HFFc6 (cell line): ENCODE measurements around the gene SLC66A2. TPM values are rescaled to one million over a fixed set of nuclear protein-coding genes. Genes with fewer than 3 reads are reported as not detected.

Experiments
- DNase-seq: peaks from one replicate; pipeline ENCODE4 v3.0.0-alpha.2; 2018
- H3K27ac Mint-ChIP-seq: 2 replicates; pipeline ENCODE4 v1.8.0; 2020; ENCODE audit warnings: mild to moderate bottlenecking, mixed read lengths
- H3K27me3 Mint-ChIP-seq: 2 replicates; pipeline ENCODE4 v1.8.0; 2021; ENCODE audit warnings: mild to moderate bottlenecking, moderate library complexity, mixed read lengths; ENCODE audit not compliant: insufficient read depth
- H3K36me3 Mint-ChIP-seq: 2 replicates; pipeline ENCODE4 v1.8.0; 2021; ENCODE audit warnings: low read depth, mixed read lengths
- H3K4me1 Mint-ChIP-seq: 2 replicates; pipeline ENCODE4 v1.8.0; 2020; ENCODE audit warnings: low read depth, mixed read lengths
- H3K4me3 Mint-ChIP-seq: 2 replicates; pipeline ENCODE4 v1.8.0; 2020; ENCODE audit warnings: mild to moderate bottlenecking, moderate library complexity, mixed read lengths
- H3K9me3 Mint-ChIP-seq: 2 replicates; pipeline ENCODE4 v1.8.0; 2020; ENCODE audit warnings: mild to moderate bottlenecking, mixed read lengths
- total RNA-seq, 6 experiments: library from RNA; stranded (reverse); fragmentation: NEBNext Ultra II Directional; extraction: Animal tissue kit (Norgen Biotek cat#: 25700); gene quantifications; 2 replicates in 1 of 6; 3 replicates in 5 of 6; pipeline ENCODE4 v1.2.3, GENCODE V29; 2021
- TF ChIP-seq, protein P1 (sequence below): fragments of 200-600 bp; sonication (generic); IDR thresholded peaks from 2 replicates; pipeline ENCODE4 v1.5.0; 2021; ENCODE audit warnings: antibody characterized with exemption, mild to moderate bottlenecking

The SLC66A2 gene
- total RNA-seq, 6 experiments from 2014 or later, result 26.6 to 41.2 (median 29.9) TPM

DNA sequence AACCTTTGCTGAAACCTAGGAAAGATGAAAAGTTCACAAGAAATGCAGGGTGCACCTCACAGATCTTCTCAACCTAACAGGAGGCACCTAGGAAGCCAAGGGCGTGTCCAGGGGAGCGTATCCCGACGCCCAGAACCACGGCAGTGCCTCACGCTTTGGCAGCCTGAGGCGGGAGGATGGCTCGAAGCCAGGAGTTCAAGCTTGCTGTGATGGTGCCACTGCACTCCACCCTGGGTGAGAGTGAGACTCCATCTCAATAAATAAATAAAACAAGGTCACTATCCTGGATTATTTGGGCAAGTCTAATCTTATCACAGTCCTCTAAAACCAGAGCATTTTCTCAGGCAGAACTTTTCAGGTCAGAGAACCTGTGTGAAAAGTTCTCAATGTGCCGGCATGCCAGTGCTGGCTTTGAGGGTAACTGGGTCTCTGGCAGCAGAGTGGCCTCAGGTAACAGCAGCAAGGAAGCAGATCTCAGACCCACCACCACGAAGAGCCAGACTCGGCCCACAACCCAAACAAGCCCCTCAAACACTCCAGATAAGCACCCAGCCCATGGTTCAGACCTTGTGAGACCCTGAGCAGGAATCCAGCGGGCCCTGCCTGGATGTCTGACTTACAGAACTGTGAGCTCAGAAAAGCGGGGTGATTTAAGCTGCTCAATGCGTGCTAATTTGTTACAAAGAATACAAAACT, 24.7 kb upstream of the SLC66A2 start:
- peaks cover 51% of the 10 kb centered on the region for H3K36me3 Mint-ChIP-seq
- no peak overlapping the region for H3K27ac Mint-ChIP-seq
- H3K4me1 Mint-ChIP-seq, result peaks cover 10% of the 10 kb centered on the region; the same call in 1 of the 2 replicates
- TF ChIP-seq, protein P1, sequence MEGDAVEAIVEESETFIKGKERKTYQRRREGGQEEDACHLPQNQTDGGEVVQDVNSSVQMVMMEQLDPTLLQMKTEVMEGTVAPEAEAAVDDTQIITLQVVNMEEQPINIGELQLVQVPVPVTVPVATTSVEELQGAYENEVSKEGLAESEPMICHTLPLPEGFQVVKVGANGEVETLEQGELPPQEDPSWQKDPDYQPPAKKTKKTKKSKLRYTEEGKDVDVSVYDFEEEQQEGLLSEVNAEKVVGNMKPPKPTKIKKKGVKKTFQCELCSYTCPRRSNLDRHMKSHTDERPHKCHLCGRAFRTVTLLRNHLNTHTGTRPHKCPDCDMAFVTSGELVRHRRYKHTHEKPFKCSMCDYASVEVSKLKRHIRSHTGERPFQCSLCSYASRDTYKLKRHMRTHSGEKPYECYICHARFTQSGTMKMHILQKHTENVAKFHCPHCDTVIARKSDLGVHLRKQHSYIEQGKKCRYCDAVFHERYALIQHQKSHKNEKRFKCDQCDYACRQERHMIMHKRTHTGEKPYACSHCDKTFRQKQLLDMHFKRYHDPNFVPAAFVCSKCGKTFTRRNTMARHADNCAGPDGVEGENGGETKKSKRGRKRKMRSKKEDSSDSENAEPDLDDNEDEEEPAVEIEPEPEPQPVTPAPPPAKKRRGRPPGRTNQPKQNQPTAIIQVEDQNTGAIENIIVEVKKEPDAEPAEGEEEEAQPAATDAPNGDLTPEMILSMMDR, result no peak
- DNase-seq, result no peak
- no peaks in the 10 kb centered on the region; the same call in 1 of the 2 replicates for H3K27me3 Mint-ChIP-seq
- H3K4me3 Mint-ChIP-seq, result no peak overlapping the region
- no peaks in the 10 kb centered on the region for H3K9me3 Mint-ChIP-seq

DNA sequence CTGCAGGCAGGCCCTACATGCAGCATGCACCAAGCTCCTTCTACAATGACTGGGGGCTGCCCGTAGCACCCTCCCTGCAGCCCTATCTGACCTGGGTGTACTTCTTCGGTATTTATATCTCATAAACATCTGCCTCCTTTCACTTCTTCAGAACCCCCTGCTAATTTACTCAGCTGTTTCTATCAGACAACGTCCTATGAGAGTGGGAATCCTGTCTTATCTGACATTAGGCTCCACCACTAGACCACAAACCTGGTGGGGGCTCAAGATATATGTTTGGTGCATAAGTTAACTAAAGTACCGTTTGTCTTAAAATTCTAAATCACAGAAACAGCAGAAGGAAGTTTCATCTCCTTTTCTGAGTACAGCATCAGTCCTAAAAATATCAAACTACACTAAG, 23.6 kb upstream of the SLC66A2 start:
- Mint-ChIP-seq H3K36me3 (peaks cover 55% of the 10 kb centered on the region), H3K4me1 (peaks cover 10% of the 10 kb centered on the region; the same call in 1 of the 2 replicates), H3K4me3 (no peak overlapping the region), H3K9me3 (no peaks in the 10 kb centered on the region), H3K27ac (no peak overlapping the region), H3K27me3 (no peaks in the 10 kb centered on the region; the same call in 1 of the 2 replicates)
- TF ChIP-seq, protein P1, result no peak
- no peak for DNase-seq

DNA sequence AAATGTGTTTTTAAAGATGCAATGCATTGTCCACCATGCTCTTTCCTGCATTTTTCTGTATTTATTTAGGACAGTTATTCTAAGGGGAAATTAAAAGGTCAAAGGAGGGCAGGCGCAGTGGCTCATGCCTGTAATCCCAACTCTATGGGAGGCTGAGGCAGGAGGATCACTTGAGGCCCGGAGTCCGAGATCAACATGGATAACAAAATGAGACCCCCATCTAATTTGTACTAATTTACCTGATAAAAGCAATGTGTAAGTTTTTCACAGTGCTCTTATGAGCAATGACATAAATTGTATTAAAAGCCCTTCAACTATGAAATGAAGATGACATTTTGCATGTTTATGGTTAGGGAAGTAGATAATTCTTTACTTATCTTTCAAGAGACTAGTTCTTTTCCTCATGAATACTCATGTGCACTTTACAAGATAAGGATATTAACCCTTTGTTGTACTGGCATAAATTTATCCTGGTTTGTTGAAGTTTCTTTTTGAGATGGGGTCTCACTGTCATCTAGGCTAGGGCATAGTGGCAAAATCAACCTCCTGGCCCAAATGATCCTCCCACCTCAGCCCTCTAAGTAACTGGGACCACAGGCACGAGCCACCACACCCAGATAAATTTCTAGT, 22.7 kb upstream of the SLC66A2 start:
- no peaks in the 10 kb centered on the region; the same call in 1 of the 2 replicates for H3K27me3 Mint-ChIP-seq
- TF ChIP-seq, protein P1, result no peak
- no peak for DNase-seq
- peaks cover 54% of the 10 kb centered on the region for H3K36me3 Mint-ChIP-seq
- no peak overlapping the region for H3K4me3 Mint-ChIP-seq
- peaks cover under 1% of the 10 kb centered on the region; the same call in 1 of the 2 replicates for H3K4me1 Mint-ChIP-seq
- H3K27ac Mint-ChIP-seq, result no peak overlapping the region
- H3K9me3 Mint-ChIP-seq, result no peaks in the 10 kb centered on the region

DNA sequence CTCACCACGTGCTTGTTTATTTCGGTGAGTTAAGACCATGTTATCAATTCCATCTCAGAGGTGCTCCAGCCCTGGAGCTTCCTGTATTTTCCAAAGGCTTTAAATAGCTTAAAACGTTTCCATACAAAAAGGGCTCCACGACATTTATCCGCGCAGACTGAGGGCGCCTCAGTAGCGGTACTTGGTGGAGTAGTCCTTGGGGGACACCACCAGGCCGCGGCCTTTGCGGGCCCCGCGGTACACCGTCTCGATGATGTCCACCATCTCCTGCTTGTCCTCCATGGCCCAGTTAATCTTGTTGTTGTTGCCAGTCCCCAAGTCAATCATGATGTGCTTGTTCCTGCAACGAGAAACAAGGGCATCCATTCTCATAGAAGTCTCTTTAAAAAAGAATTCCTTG, 22.1 kb upstream of the SLC66A2 start:
- H3K27ac Mint-ChIP-seq, result no peak overlapping the region
- no peak for DNase-seq
- TF ChIP-seq, protein P1, result no peak
- no peaks in the 10 kb centered on the region for H3K9me3 Mint-ChIP-seq
- no peaks in the 10 kb centered on the region; the same call in 1 of the 2 replicates for H3K27me3 Mint-ChIP-seq
- H3K4me3 Mint-ChIP-seq, result no peak overlapping the region
- peaks cover 54% of the 10 kb centered on the region for H3K36me3 Mint-ChIP-seq
- no peaks in the 10 kb centered on the region for H3K4me1 Mint-ChIP-seq

DNA sequence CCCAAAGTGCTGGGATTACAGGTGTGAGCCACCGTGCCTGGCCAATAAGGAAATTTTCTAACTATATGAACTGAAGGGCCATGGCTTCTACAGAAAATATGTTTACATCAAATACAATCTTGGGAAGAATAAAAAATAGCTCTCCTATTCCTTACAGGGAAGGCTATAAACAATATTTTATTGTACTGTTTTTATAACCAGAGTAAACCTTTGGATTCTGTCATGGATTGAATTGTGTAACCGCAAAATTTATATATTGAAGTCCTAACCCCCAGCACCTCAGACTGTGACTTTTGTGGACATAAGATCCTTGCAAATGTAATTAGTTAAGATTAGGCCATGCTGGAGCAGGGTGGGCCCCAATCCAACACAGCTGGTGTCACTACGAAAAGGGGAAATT, 21.3 kb upstream of the SLC66A2 start:
- Mint-ChIP-seq H3K27ac (no peak overlapping the region), H3K36me3 (peaks cover 49% of the 10 kb centered on the region), H3K9me3 (no peaks in the 10 kb centered on the region), H3K4me3 (no peak overlapping the region), H3K27me3 (no peaks in the 10 kb centered on the region; the same call in 1 of the 2 replicates), H3K4me1 (no peaks in the 10 kb centered on the region)
- TF ChIP-seq, protein P1, result no peak
- DNase-seq, result no peak
